Colonic mucosa (tissue), 4 donors: ENCODE data around the gene NRCAM. TPM values are rescaled to one million over a fixed set of nuclear protein-coding genes. Genes with fewer than 3 reads are reported as not detected.
"Not testable (repeated sequence)": the region's sequence is repeated elsewhere in the genome, so short reads cannot be mapped to it uniquely, and the experiment has no call there.

Experiments used
- DNase-seq: peaks from one replicate; pipeline ENCODE4 v3.0.0-alpha.2; 2020
- H3K27ac ChIP-seq: fragments of 200-600 bp; one replicate; pipeline ENCODE4 v1.8.0; 2021
- H3K27me3 ChIP-seq: fragments of 200-600 bp; one replicate; pipeline ENCODE4 v1.8.0; 2021
- H3K36me3 ChIP-seq: fragments of 200-600 bp; one replicate; pipeline ENCODE4 v1.8.0; 2021
- H3K4me1 ChIP-seq: fragments of 200-600 bp; one replicate; pipeline ENCODE4 v1.8.0; 2021; ENCODE audit warnings: mild to moderate bottlenecking
- H3K4me3 ChIP-seq: fragments of 200-600 bp; one replicate; pipeline ENCODE4 v1.8.0; 2021
- H3K9ac ChIP-seq, 2 donors: one replicate each; pipeline ENCODE4 v1.7.0; 2013; ENCODE audit warnings: control low read depth in 2 of 2, low read depth in 2 of 2, low read length in 2 of 2
- H3K9me3 ChIP-seq: fragments of 200-600 bp; one replicate; pipeline ENCODE4 v1.8.0; 2021
- CTCF ChIP-seq: fragments of 200-600 bp; IDR thresholded peaks from one replicate; pipeline ENCODE4 v1.8.0; 2022; ENCODE audit warnings: antibody characterized with exemption, mild to moderate bottlenecking
- intact Hi-C: fragments of 100-400 bp; cut with DNase I; formaldehyde crosslinking; loops from one replicate; pipeline ENCODE4 v1.14.1; 2022
- total RNA-seq, 2 donors: library from RNA; stranded (reverse); fragmentation: NEBNext Ultra II Directional in 1 of 2; extraction: Animal tissue kit (Norgen Biotek cat#: 25700) in 1 of 2; gene quantifications; one replicate each; pipeline ENCODE4 v1.2.1, GENCODE V29; 2021
- donor health status: healthy.
- donor health status: DM: no; HTN: no; CAD: no.
- donor health status: DM: no; HTN: no; CAD: no.

The NRCAM gene
- total RNA-seq, 2 donors from 2014 or later = 0.42 to 1.1 TPM

- intact Hi-C loops = no loop called here
- no peak for TF ChIP-seq CTCF
These were observed 191.2 kb downstream of the NRCAM start for GRCh38 chr7:108265007-108265406.

GRCh38 chr7:108263425-108263824, 192.8 kb downstream of the NRCAM start:
- intact Hi-C loops = no loop called here
- Histone ChIP-seq H3K9me3 (no peaks in the 10 kb centered on the region), H3K36me3 (no peaks in the 10 kb centered on the region), H3K4me1 (no peaks in the 10 kb centered on the region), H3K27me3 (no peaks in the 10 kb centered on the region), H3K9ac (no peak overlapping the region), H3K4me3 (no peak overlapping the region), H3K27ac (no peak overlapping the region)
- peak; percentile 42 for DNase-seq
- no peak for TF ChIP-seq CTCF

More at GRCh38 chr7:108265007-108265406, 191.2 kb downstream of the NRCAM start:
- Histone ChIP-seq H3K4me3 (no peak overlapping the region), H3K4me1 (no peaks in the 10 kb centered on the region), H3K9ac (no peak overlapping the region), H3K27ac (no peak overlapping the region), H3K36me3 (no peaks in the 10 kb centered on the region), H3K9me3 (no peaks in the 10 kb centered on the region), H3K27me3 (no peaks in the 10 kb centered on the region)
- no peak for DNase-seq

GRCh38 chr7:108261560-108262255, 194.5 kb downstream of the NRCAM start:
- Histone ChIP-seq H3K9me3 (no peaks in the 10 kb centered on the region), H3K27ac (no peak overlapping the region), H3K9ac (no peak overlapping the region), H3K4me1 (no peaks in the 10 kb centered on the region), H3K27me3 (no peaks in the 10 kb centered on the region), H3K4me3 (no peak overlapping the region), H3K36me3 (no peaks in the 10 kb centered on the region)
- no peak for DNase-seq
- no peak for TF ChIP-seq CTCF
- intact Hi-C loops = no loop called here

- DNase-seq, H3K4me3 ChIP-seq, H3K36me3 ChIP-seq, H3K9me3 ChIP-seq, H3K4me1 ChIP-seq, H3K27ac ChIP-seq, intact Hi-C loops, H3K27me3 ChIP-seq, H3K9ac ChIP-seq: not testable (repeated sequence)
These were observed 196.8 kb downstream of the NRCAM start for GRCh38 chr7:108259447-108259846.

GRCh38 chr7:108257954-108258353, 198.3 kb downstream of the NRCAM start:
- intact Hi-C loops = no loop called here
- no peaks in the 10 kb centered on the region for H3K36me3 ChIP-seq
- no peaks in the 10 kb centered on the region for H3K4me1 ChIP-seq
- H3K9ac ChIP-seq = no peak overlapping the region
- no peak overlapping the region for H3K4me3 ChIP-seq
- no peaks in the 10 kb centered on the region for H3K9me3 ChIP-seq
- no peak for TF ChIP-seq CTCF
- no peaks in the 10 kb centered on the region for H3K27me3 ChIP-seq
- H3K27ac ChIP-seq = no peak overlapping the region
- no peak for DNase-seq

- DNase-seq = no peak
- Histone ChIP-seq H3K27ac (no peak overlapping the region), H3K36me3 (no peaks in the 10 kb centered on the region), H3K4me1 (no peaks in the 10 kb centered on the region), H3K4me3 (no peak overlapping the region), H3K27me3 (no peaks in the 10 kb centered on the region), H3K9me3 (no peaks in the 10 kb centered on the region), H3K9ac (no peak overlapping the region)
- no peak for TF ChIP-seq CTCF
- intact Hi-C loops = no loop called here
These were observed 202.0 kb downstream of the NRCAM start for GRCh38 chr7:108254259-108254658.
